ENCODE results near the gene NRCAM.
A peak's percentile ranks its signal among the peaks of the same experiment; 100 is the strongest.

Gene NRCAM

GRCh38 chr7:108236681-108237415, 219.4 kb downstream of the NRCAM start:
- DNase-seq = peak; percentile 78

GRCh38 chr7:108235451-108236061, 220.7 kb downstream of the NRCAM start:
- peak; percentile 62 for DNase-seq

GRCh38 chr7:108234971-108235450, 221.2 kb downstream of the NRCAM start:
- no peak for DNase-seq

- no peak for DNase-seq
Observed at GRCh38 chr7:108234281-108234680, 222.0 kb downstream of the NRCAM start.

- no peak for DNase-seq
Observed at GRCh38 chr7:108232076-108232475, 224.2 kb downstream of the NRCAM start.

GRCh38 chr7:108231221-108231620, 225.0 kb downstream of the NRCAM start:
- DNase-seq = no peak

- DNase-seq = no peak
Observed at GRCh38 chr7:108227366-108227765, 228.9 kb downstream of the NRCAM start.

- DNase-seq = peak; percentile 78
Observed at GRCh38 chr7:108226816-108227299, 229.4 kb downstream of the NRCAM start.

GRCh38 chr7:108225531-108226181, 230.6 kb downstream of the NRCAM start:
- DNase-seq = peak; percentile 13

GRCh38 chr7:108224387-108224786, 231.8 kb downstream of the NRCAM start:
- no peak for DNase-seq

GRCh38 chr7:108222236-108222892, 233.9 kb downstream of the NRCAM start:
- peak; percentile 16 for DNase-seq

GRCh38 chr7:108211382-108212201, 244.6 kb downstream of the NRCAM start:
- peak; percentile 73 for DNase-seq

GRCh38 chr7:108210796-108211195, 245.4 kb downstream of the NRCAM start:
- no peak for DNase-seq

GRCh38 chr7:108205311-108205710, 250.9 kb downstream of the NRCAM start:
- DNase-seq = no peak

- no peak for DNase-seq
Observed at GRCh38 chr7:108204281-108204796, 251.9 kb downstream of the NRCAM start.

- DNase-seq = peak; percentile 73
Observed at GRCh38 chr7:108203537-108203936, 252.7 kb downstream of the NRCAM start.

- no peak for DNase-seq
Observed at GRCh38 chr7:108202743-108203142, 253.5 kb downstream of the NRCAM start.

- DNase-seq = peak; percentile 94
Observed at GRCh38 chr7:108201766-108202165, 254.5 kb downstream of the NRCAM start.

GRCh38 chr7:108200326-108200725, 255.9 kb downstream of the NRCAM start:
- no peak for DNase-seq

GRCh38 chr7:108197371-108198091, 258.7 kb downstream of the NRCAM start:
- DNase-seq = no peak

GRCh38 chr7:108196004-108196403, 260.2 kb downstream of the NRCAM start:
- no peak for DNase-seq
